H9 (cell line): ENCODE data around the gene LILRA5. TPM values are rescaled to one million over a fixed set of nuclear protein-coding genes. Genes with fewer than 3 reads are reported as not detected.

ENCODE experiments used
- DNase-seq: peaks from one replicate; pipeline ENCODE4 v3.0.0-alpha.2; 2017
- H2AFZ ChIP-seq: one replicate; pipeline ENCODE4 v1.6.1; 2013; ENCODE audit warnings: mild to moderate bottlenecking, low read length, control low read depth, moderate library complexity
- H2AK5ac ChIP-seq: 2 replicates; pipeline ENCODE4 v1.6.1; 2013; ENCODE audit warnings: low read length, control low read depth, mixed read lengths; ENCODE audit not compliant: insufficient read length
- H2BK120ac ChIP-seq: one replicate; pipeline ENCODE4 v1.6.1; 2013; ENCODE audit warnings: low read depth, mild to moderate bottlenecking, low read length, control low read depth, inconsistent platforms; ENCODE audit not compliant: poor library complexity, severe bottlenecking
- H2BK12ac ChIP-seq: 2 replicates; pipeline ENCODE4 v1.6.1; 2013; ENCODE audit warnings: low read length, control low read depth, mixed read lengths, low read depth; ENCODE audit not compliant: insufficient read length
- H2BK15ac ChIP-seq: 2 replicates; pipeline ENCODE4 v1.6.1; 2013; ENCODE audit warnings: low read depth, low read length, control low read depth
- H2BK20ac ChIP-seq: one replicate; pipeline ENCODE4 v1.6.1; 2013; ENCODE audit warnings: low read depth, mild to moderate bottlenecking, low read length, control low read depth, inconsistent platforms; ENCODE audit not compliant: poor library complexity, severe bottlenecking
- H2BK5ac ChIP-seq: 2 replicates; pipeline ENCODE4 v1.6.1; 2013; ENCODE audit warnings: low read length, control low read depth, mixed read lengths; ENCODE audit not compliant: insufficient read length
- H3K14ac ChIP-seq: 2 replicates; pipeline ENCODE4 v1.6.1; 2013; ENCODE audit warnings: low read length, control low read depth; ENCODE audit not compliant: insufficient read depth
- H3K18ac ChIP-seq: 2 replicates; pipeline ENCODE4 v1.6.1; 2013; ENCODE audit warnings: low read depth, mild to moderate bottlenecking, mixed read lengths, low read length, control low read depth; ENCODE audit not compliant: insufficient read length
- H3K23ac ChIP-seq: 2 replicates; pipeline ENCODE4 v1.6.1; 2013; ENCODE audit warnings: low read length, control low read depth, mixed read lengths, low read depth; ENCODE audit not compliant: insufficient read length
- H3K23me2 ChIP-seq: 2 replicates; pipeline ENCODE4 v1.6.1; 2013; ENCODE audit warnings: low read depth, mild to moderate bottlenecking, mixed read lengths, low read length, control low read depth; ENCODE audit not compliant: insufficient read length, poor library complexity, severe bottlenecking
- H3K27ac ChIP-seq: 2 replicates; pipeline ENCODE4 v1.5.1; 2013; ENCODE audit warnings: low read length, control low read depth, mixed read lengths, low read depth; ENCODE audit not compliant: insufficient read length
- H3K27me3 ChIP-seq: 2 replicates; pipeline ENCODE4 v1.6.1; 2013; ENCODE audit warnings: low read length, control low read depth, inconsistent platforms; ENCODE audit not compliant: insufficient read depth
- H3K4ac ChIP-seq: 2 replicates; pipeline ENCODE4 v1.6.1; 2013; ENCODE audit warnings: low read depth, mild to moderate bottlenecking, control low read depth, inconsistent platforms, low read length, moderate library complexity
- H3K4me1 ChIP-seq: 2 replicates; pipeline ENCODE4 v1.6.1; 2013; ENCODE audit warnings: low read length, control low read depth, inconsistent platforms; ENCODE audit not compliant: insufficient read depth
- H3K4me2 ChIP-seq: 2 replicates; pipeline ENCODE4 v1.6.1; 2013; ENCODE audit warnings: low read length, control low read depth, mixed read lengths; ENCODE audit not compliant: insufficient read length, insufficient read depth
- H3K56ac ChIP-seq: 2 replicates; pipeline ENCODE4 v1.6.1; 2013; ENCODE audit warnings: low read depth, mild to moderate bottlenecking, mixed read lengths, low read length, control low read depth; ENCODE audit not compliant: insufficient read length
- H3K79me1 ChIP-seq: 2 replicates; pipeline ENCODE4 v1.6.1; 2013; ENCODE audit warnings: low read depth, mild to moderate bottlenecking, moderate library complexity, low read length, control low read depth, inconsistent platforms; ENCODE audit not compliant: insufficient read depth, poor library complexity, severe bottlenecking
- H3K79me2 ChIP-seq: 2 replicates; pipeline ENCODE4 v1.6.1; 2013; ENCODE audit warnings: low read length, control low read depth, inconsistent platforms; ENCODE audit not compliant: insufficient read depth
- H3K9ac ChIP-seq: 2 replicates; pipeline ENCODE4 v1.6.1; 2013; ENCODE audit warnings: low read length, control low read depth, mixed read lengths; ENCODE audit not compliant: insufficient read length; ENCODE audit errors: extremely low read depth
- H3K9me3 ChIP-seq: one replicate; pipeline ENCODE4 v1.6.1; 2013; ENCODE audit warnings: low read depth, low read length, inconsistent platforms; ENCODE audit not compliant: control insufficient read depth
- H3T11ph ChIP-seq: one replicate; pipeline ENCODE4 v1.6.1; 2013; ENCODE audit warnings: mild to moderate bottlenecking, low read length, control low read depth, inconsistent platforms
- H4K20me1 ChIP-seq: one replicate; pipeline ENCODE4 v1.6.1; 2013; ENCODE audit not compliant: control insufficient read depth, insufficient read length, insufficient read depth
- H4K5ac ChIP-seq: 2 replicates; pipeline ENCODE4 v1.6.1; 2013; ENCODE audit warnings: low read depth, mild to moderate bottlenecking, mixed read lengths, low read length, control low read depth; ENCODE audit not compliant: insufficient read length
- H4K8ac ChIP-seq: replicated peaks from 2 replicates; pipeline ENCODE4 v1.6.1; 2013; ENCODE audit warnings: low read length, control low read depth, mixed read lengths, low read depth; ENCODE audit not compliant: insufficient read length
- H4K91ac ChIP-seq: 2 replicates; pipeline ENCODE4 v1.6.1; 2013; ENCODE audit warnings: low read depth, mild to moderate bottlenecking, moderate library complexity, mixed read lengths, low read length, control low read depth; ENCODE audit not compliant: insufficient read length
- H3K27ac Mint-ChIP-seq, 3 experiments: 2 replicates in 2 of 3; 3 replicates in 1 of 3; pipeline ENCODE4 v1.8.0; 2020 to 2021; ENCODE audit warnings: mixed read lengths in 3 of 3, mild to moderate bottlenecking in 1 of 3, moderate library complexity in 1 of 3
- H3K27me3 Mint-ChIP-seq: 2 replicates; pipeline ENCODE4 v1.8.0; 2021; ENCODE audit warnings: low read depth, mild to moderate bottlenecking, moderate library complexity, mixed read lengths
- H3K36me3 Mint-ChIP-seq, 3 experiments: 2 replicates in 2 of 3; 3 replicates in 1 of 3; pipeline ENCODE4 v1.8.0; 2020 to 2021; ENCODE audit warnings: low read depth in 3 of 3, mixed read lengths in 3 of 3; ENCODE audit not compliant: insufficient read depth in 1 of 3
- H3K4me1 Mint-ChIP-seq, 2 experiments: 2 replicates each; pipeline ENCODE4 v1.8.0; 2020; ENCODE audit warnings: mixed read lengths in 2 of 2
- H3K4me3 Mint-ChIP-seq, 2 experiments: 2 replicates in 1 of 2; 3 replicates in 1 of 2; pipeline ENCODE4 v1.8.0; 2020 to 2021; ENCODE audit warnings: mild to moderate bottlenecking in 2 of 2, mixed read lengths in 2 of 2, moderate library complexity in 1 of 2
- H3K9me3 Mint-ChIP-seq, 2 experiments: 2 replicates in 1 of 2; 3 replicates in 1 of 2; pipeline ENCODE4 v1.8.0; 2020; ENCODE audit warnings: mild to moderate bottlenecking in 2 of 2, mixed read lengths in 2 of 2, moderate library complexity in 1 of 2
- CTCF ChIP-seq: fragments of 200-600 bp; sonication (generic); conservative IDR thresholded peaks from 3 replicates; pipeline ENCODE4 v1.8.0; 2021; ENCODE audit warnings: antibody characterized with exemption, mild to moderate bottlenecking
- WGBS: extraction: QIAGEN DNeasy Blood & Tissue Kit; methylation state at CpG from one replicate; pipeline ENCODE4 v1.1.7; 2013; ENCODE audit warnings: missing lambda C conversion rate, low lambda C conversion rate, mixed read lengths; ENCODE audit not compliant: insufficient read length; ENCODE audit errors: extremely low coverage; 5-methylcytosine and 5-hydroxymethylcytosine counted together
- total RNA-seq: library from RNA; stranded (reverse); gene quantifications from 2 replicates; pipeline ENCODE4 v1.2.1, GENCODE V29; 2021

LILRA5 gene
- total RNA-seq, 1 experiment from 2014 or later: not detected

DNA sequence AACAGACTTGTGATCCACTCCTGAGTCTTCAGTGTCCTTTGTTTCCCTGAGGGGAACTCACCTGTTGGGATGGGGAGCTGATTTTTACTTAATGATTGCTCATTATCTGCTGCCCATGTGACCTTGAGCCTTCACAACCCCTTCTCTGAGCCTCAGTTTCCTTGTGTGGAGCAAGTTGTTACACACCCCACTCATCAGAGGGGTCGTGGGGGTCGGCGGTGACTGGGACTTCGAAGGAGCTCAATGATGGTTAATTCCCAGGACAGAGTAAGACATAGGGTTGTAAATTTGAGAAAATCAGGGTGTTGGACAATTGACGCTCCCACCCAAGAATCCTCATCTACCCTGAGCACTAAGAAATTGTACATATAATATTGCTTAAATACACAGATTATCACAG lies 13.5 kb downstream of the LILRA5 start:
- Histone ChIP-seq H4K91ac (no peak overlapping the region), H3K27me3 (no peaks in the 10 kb centered on the region; the same call in 1 of the 2 replicates), H3K4ac (no peak overlapping the region), H2BK120ac (no peak overlapping the region), H4K5ac (no peak overlapping the region), H3K4me2 (no peak overlapping the region), H3K79me1 (no peaks in the 10 kb centered on the region), H4K20me1 (no peaks in the 10 kb centered on the region), H2AK5ac (no peak overlapping the region), H3K56ac (no peak overlapping the region), H3K23me2 (no peaks in the 10 kb centered on the region), H3K18ac (no peak overlapping the region), H2BK5ac (no peak overlapping the region), H3K14ac (no peak overlapping the region), H2AFZ (no peak overlapping the region), H3T11ph (no peak overlapping the region), H2BK20ac (no peak overlapping the region), H3K27ac (no peak overlapping the region), H2BK15ac (no peak overlapping the region), H3K23ac (no peak overlapping the region), H3K4me1 (no peaks in the 10 kb centered on the region), H4K8ac (no peak overlapping the region), H3K9ac (no peak overlapping the region), H3K9me3 (no peaks in the 10 kb centered on the region), H2BK12ac (no peak overlapping the region), H3K79me2 (no peaks in the 10 kb centered on the region)
- Mint-ChIP-seq H3K36me3 (no peaks in the 10 kb centered on the region), H3K27me3 (peaks cover 63% of the 10 kb centered on the region), H3K4me1 (no peaks in the 10 kb centered on the region), H3K27ac (no peak overlapping the region), H3K4me3 (no peak overlapping the region), H3K9me3 (peaks cover 0 to 54% of the 10 kb centered on the region in 2 experiments; a peak in 3 of 5 replicates)
- TF ChIP-seq CTCF: no peak
- no CpG with 5 or more reads among the region's 5 CpGs for WGBS
- DNase-seq: no peak
